ENCODE measurements around the gene DGLUCY.

DGLUCY gene

GRCh38 chr14:91126761-91127160 lies 12.9 kb downstream of the DGLUCY start:
- Histone ChIP-seq H3K9me3 (ENCODE audit: insufficient read depth, low read length) (peaks cover 7% of the 10 kb centered on the region; the same call in 1 of the 2 replicates), H3K9ac (ENCODE audit: insufficient read length, low read depth) (no peak overlapping the region), H3K4me1 (ENCODE audit: insufficient read depth, insufficient read length) (peaks cover under 1% of the 10 kb centered on the region), H3K36me3 (ENCODE audit: insufficient read depth, insufficient read length, low read length) (peaks cover 25% of the 10 kb centered on the region), H3K4me3 (ENCODE audit: insufficient read length, low read depth) (no peak overlapping the region), H3K27me3 (ENCODE audit: insufficient read depth, insufficient read length) (no peaks in the 10 kb centered on the region)
- TF ChIP-seq SUZ12 (IDR thresholded peaks at IDR 0.05; ENCODE audit: extremely low read depth, insufficient read depth, insufficient read length) (no peak), ZNF274 (IDR thresholded peaks at IDR 0.05; ENCODE audit: low read depth, low read length) (no peak)
- no peak for DNase-seq (ENCODE audit: low read depth, low spot score)

GRCh38 chr14:91127401-91127801 lies 13.5 kb downstream of the DGLUCY start:
- TF ChIP-seq SUZ12 (IDR thresholded peaks at IDR 0.05; ENCODE audit: extremely low read depth, insufficient read depth, insufficient read length) (no peak), ZNF274 (IDR thresholded peaks at IDR 0.05; ENCODE audit: low read depth, low read length) (no peak), YY1 (IDR thresholded peaks at IDR 0.05; ENCODE audit: insufficient read depth, insufficient read length) (no peak)
- Histone ChIP-seq H3K27me3 (ENCODE audit: insufficient read depth, insufficient read length) (no peaks in the 10 kb centered on the region), H3K4me1 (ENCODE audit: insufficient read depth, insufficient read length) (no peaks in the 10 kb centered on the region), H3K4me3 (ENCODE audit: insufficient read length, low read depth) (no peak overlapping the region), H3K36me3 (ENCODE audit: insufficient read depth, insufficient read length, low read length) (peaks cover 25% of the 10 kb centered on the region), H3K9me3 (ENCODE audit: insufficient read depth, low read length) (peaks cover 7% of the 10 kb centered on the region; the same call in 1 of the 2 replicates), H3K9ac (ENCODE audit: insufficient read length, low read depth) (no peak overlapping the region)
- no peak for DNase-seq (ENCODE audit: low read depth, low spot score)

- Histone ChIP-seq H3K27me3 (ENCODE audit: insufficient read depth, insufficient read length) (no peaks in the 10 kb centered on the region), H3K4me3 (ENCODE audit: insufficient read length, low read depth) (no peak overlapping the region), H3K36me3 (ENCODE audit: insufficient read depth, insufficient read length, low read length) (peaks cover 24% of the 10 kb centered on the region), H3K4me1 (ENCODE audit: insufficient read depth, insufficient read length) (no peaks in the 10 kb centered on the region), H3K9me3 (ENCODE audit: insufficient read depth, low read length) (peaks cover 7% of the 10 kb centered on the region; the same call in 1 of the 2 replicates), H3K9ac (ENCODE audit: insufficient read length, low read depth) (no peak overlapping the region)
- TF ChIP-seq SUZ12 (IDR thresholded peaks at IDR 0.05; ENCODE audit: extremely low read depth, insufficient read depth, insufficient read length): no peak
- no peak for TF ChIP-seq YY1 (IDR thresholded peaks at IDR 0.05; ENCODE audit: insufficient read depth, insufficient read length)
- no peak for TF ChIP-seq ZNF274 (IDR thresholded peaks at IDR 0.05; ENCODE audit: low read depth, low read length)
- no peak for DNase-seq (ENCODE audit: low read depth, low spot score)
These were observed 14.1 kb downstream of the DGLUCY start for GRCh38 chr14:91127924-91128323.

GRCh38 chr14:91128699-91129098 lies 14.8 kb downstream of the DGLUCY start:
- Histone ChIP-seq H3K36me3 (ENCODE audit: insufficient read depth, insufficient read length, low read length) (peaks cover 20% of the 10 kb centered on the region), H3K9ac (ENCODE audit: insufficient read length, low read depth) (no peak overlapping the region), H3K4me1 (ENCODE audit: insufficient read depth, insufficient read length) (no peaks in the 10 kb centered on the region), H3K27me3 (ENCODE audit: insufficient read depth, insufficient read length) (no peaks in the 10 kb centered on the region), H3K4me3 (ENCODE audit: insufficient read length, low read depth) (no peak overlapping the region), H3K9me3 (ENCODE audit: insufficient read depth, low read length) (peaks cover 7% of the 10 kb centered on the region; the same call in 1 of the 2 replicates)
- TF ChIP-seq SUZ12 (IDR thresholded peaks at IDR 0.05; ENCODE audit: extremely low read depth, insufficient read depth, insufficient read length) (no peak), ZNF274 (IDR thresholded peaks at IDR 0.05; ENCODE audit: low read depth, low read length) (no peak), YY1 (IDR thresholded peaks at IDR 0.05; ENCODE audit: insufficient read depth, insufficient read length) (no peak)
- no peak for DNase-seq (ENCODE audit: low read depth, low spot score)

GRCh38 chr14:91129261-91129660 lies 15.4 kb downstream of the DGLUCY start:
- Histone ChIP-seq H3K4me1 (ENCODE audit: insufficient read depth, insufficient read length) (no peaks in the 10 kb centered on the region), H3K9me3 (ENCODE audit: insufficient read depth, low read length) (peaks cover 7% of the 10 kb centered on the region; the same call in 1 of the 2 replicates), H3K36me3 (ENCODE audit: insufficient read depth, insufficient read length, low read length) (peaks cover 18% of the 10 kb centered on the region), H3K9ac (ENCODE audit: insufficient read length, low read depth) (no peak overlapping the region), H3K4me3 (ENCODE audit: insufficient read length, low read depth) (no peak overlapping the region), H3K27me3 (ENCODE audit: insufficient read depth, insufficient read length) (no peaks in the 10 kb centered on the region)
- no peak for TF ChIP-seq ZNF274 (IDR thresholded peaks at IDR 0.05; ENCODE audit: low read depth, low read length)
- no peak for TF ChIP-seq SUZ12 (IDR thresholded peaks at IDR 0.05; ENCODE audit: extremely low read depth, insufficient read depth, insufficient read length)
- TF ChIP-seq YY1 (IDR thresholded peaks at IDR 0.05; ENCODE audit: insufficient read depth, insufficient read length): no peak
- DNase-seq (ENCODE audit: low read depth, low spot score): no peak

- Histone ChIP-seq H3K9ac (ENCODE audit: insufficient read length, low read depth) (no peak overlapping the region), H3K36me3 (ENCODE audit: insufficient read depth, insufficient read length, low read length) (peaks cover 7% of the 10 kb centered on the region), H3K4me3 (ENCODE audit: insufficient read length, low read depth) (no peak overlapping the region), H3K4me1 (ENCODE audit: insufficient read depth, insufficient read length) (no peaks in the 10 kb centered on the region), H3K27me3 (ENCODE audit: insufficient read depth, insufficient read length) (no peaks in the 10 kb centered on the region), H3K9me3 (ENCODE audit: insufficient read depth, low read length) (no peaks in the 10 kb centered on the region)
- TF ChIP-seq SUZ12 (IDR thresholded peaks at IDR 0.05; ENCODE audit: extremely low read depth, insufficient read depth, insufficient read length) (no peak), YY1 (IDR thresholded peaks at IDR 0.05; ENCODE audit: insufficient read depth, insufficient read length) (no peak), ZNF274 (IDR thresholded peaks at IDR 0.05; ENCODE audit: low read depth, low read length) (no peak)
- DNase-seq (ENCODE audit: low read depth, low spot score): no peak
These were observed 21.2 kb downstream of the DGLUCY start for GRCh38 chr14:91135039-91135438.

GRCh38 chr14:91138511-91139359 lies 24.9 kb downstream of the DGLUCY start:
- H3K9ac ChIP-seq (ENCODE audit: insufficient read length, low read depth): no peak overlapping the region

More at GRCh38 chr14:91138511-91139359, 24.9 kb downstream of the DGLUCY start:
- Histone ChIP-seq H3K4me1 (ENCODE audit: insufficient read depth, insufficient read length) (no peaks in the 10 kb centered on the region), H3K27me3 (ENCODE audit: insufficient read depth, insufficient read length) (no peaks in the 10 kb centered on the region), H3K4me3 (ENCODE audit: insufficient read length, low read depth) (no peak overlapping the region), H3K9me3 (ENCODE audit: insufficient read depth, low read length) (no peaks in the 10 kb centered on the region), H3K36me3 (ENCODE audit: insufficient read depth, insufficient read length, low read length) (peaks cover 6% of the 10 kb centered on the region)
- no peak for DNase-seq (ENCODE audit: low read depth, low spot score)
- TF ChIP-seq YY1 (IDR thresholded peaks at IDR 0.05; ENCODE audit: insufficient read depth, insufficient read length) (no peak), SUZ12 (IDR thresholded peaks at IDR 0.05; ENCODE audit: extremely low read depth, insufficient read depth, insufficient read length) (no peak), ZNF274 (IDR thresholded peaks at IDR 0.05; ENCODE audit: low read depth, low read length) (no peak)

Measured in NT2/D1 (cell line).